ENCODE results near the gene DCAF17. TPM values are rescaled to one million over a fixed set of nuclear protein-coding genes. Genes with fewer than 3 reads are reported as not detected.
"Not testable (repeated sequence)": the region's sequence is repeated elsewhere in the genome, so short reads cannot be mapped to it uniquely, and the experiment has no call there.

Gene DCAF17
- total RNA-seq, 2 donors from 2014 or later: 11.2 to 18.6 TPM

GRCh38 chr2:171404261-171404660, 29.8 kb upstream of the DCAF17 start:
- Mint-ChIP-seq H3K4me3 (peak overlapping the region; percentile 26), H3K27ac (no peak overlapping the region), H3K9me3 (peaks cover 11% of the 10 kb centered on the region), H3K36me3 (ENCODE audit: low read depth) (no peaks in the 10 kb centered on the region), H3K4me1 (peaks cover 43% of the 10 kb centered on the region), H3K27me3 (no peaks in the 10 kb centered on the region)
- ATAC-seq (replicated peaks): peak; percentile 38

- ATAC-seq (replicated peaks): peak; percentile 55
- Mint-ChIP-seq H3K27me3 (no peaks in the 10 kb centered on the region), H3K4me3 (peak overlapping the region; percentile 33), H3K36me3 (ENCODE audit: low read depth) (no peaks in the 10 kb centered on the region), H3K4me1 (peaks cover 47% of the 10 kb centered on the region), H3K9me3 (peaks cover 11% of the 10 kb centered on the region), H3K27ac (peak overlapping the region; percentile 47)
Observed at GRCh38 chr2:171404719-171405118, 29.3 kb upstream of the DCAF17 start.

DNA sequence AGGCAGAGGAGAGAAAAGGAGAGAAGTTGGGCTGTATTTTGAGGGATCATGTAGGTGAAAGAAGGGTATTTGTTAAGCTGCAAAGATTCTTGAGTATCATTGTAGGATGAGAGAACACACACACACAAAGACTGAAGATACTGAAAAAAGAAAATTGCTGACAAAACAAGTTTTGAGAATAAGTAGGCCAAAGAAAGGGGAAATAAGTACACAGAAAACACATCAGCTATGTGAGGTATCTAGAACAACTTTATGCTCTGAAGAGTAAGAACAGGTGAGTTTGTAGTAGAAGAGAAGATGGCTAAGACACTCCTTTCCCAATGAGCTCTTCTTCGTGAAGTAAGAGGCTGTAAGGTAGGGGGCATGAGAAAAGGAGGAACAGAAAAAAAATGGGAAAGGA, 28.5 kb upstream of the DCAF17 start:
- ATAC-seq (replicated peaks): no peak
- H3K27ac Mint-ChIP-seq: peak overlapping the region; percentile 47
- peaks cover 42% of the 10 kb centered on the region for H3K4me1 Mint-ChIP-seq
- peak overlapping the region; percentile 33 for H3K4me3 Mint-ChIP-seq
- no peaks in the 10 kb centered on the region for H3K36me3 Mint-ChIP-seq (ENCODE audit: low read depth)
- H3K27me3 Mint-ChIP-seq: no peaks in the 10 kb centered on the region
- peaks cover 11% of the 10 kb centered on the region for H3K9me3 Mint-ChIP-seq

- peak overlapping the region; percentile 47 for H3K27ac Mint-ChIP-seq
- H3K4me3 Mint-ChIP-seq: peak overlapping the region; percentile 33
- peaks cover 42% of the 10 kb centered on the region for H3K4me1 Mint-ChIP-seq
- H3K9me3 Mint-ChIP-seq: peaks cover 11% of the 10 kb centered on the region
- no peaks in the 10 kb centered on the region for H3K36me3 Mint-ChIP-seq (ENCODE audit: low read depth)
- no peak for ATAC-seq (replicated peaks)
- H3K27me3 Mint-ChIP-seq: no peaks in the 10 kb centered on the region
Observed at GRCh38 chr2:171406044-171406443, 28.0 kb upstream of the DCAF17 start.

- Mint-ChIP-seq H3K27me3 (no peaks in the 10 kb centered on the region), H3K4me1 (peaks cover 42% of the 10 kb centered on the region), H3K4me3 (no peak overlapping the region), H3K27ac (peak overlapping the region; percentile 8), H3K9me3 (peaks cover 5% of the 10 kb centered on the region), H3K36me3 (ENCODE audit: low read depth) (no peaks in the 10 kb centered on the region)
- ATAC-seq (replicated peaks): peak; percentile 46
Observed at GRCh38 chr2:171407030-171407675, 26.9 kb upstream of the DCAF17 start.

DNA sequence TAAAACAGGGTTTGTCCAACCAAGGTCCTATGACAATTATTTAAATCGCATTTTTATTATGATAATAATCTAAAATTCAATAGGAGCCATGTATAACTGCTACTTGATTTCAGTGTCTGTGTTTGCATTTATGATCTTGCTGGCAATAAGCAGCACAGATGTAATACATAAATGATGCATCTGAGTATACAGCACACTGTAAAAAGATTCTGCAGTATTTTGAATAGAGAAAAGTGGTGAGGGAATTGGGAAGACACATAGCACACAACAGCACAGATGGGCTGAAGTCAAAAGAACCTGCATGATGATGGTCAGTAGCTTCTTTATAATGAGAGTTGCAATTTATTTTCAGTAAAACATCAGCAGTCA, 26.4 kb upstream of the DCAF17 start:
- ATAC-seq (replicated peaks): no peak
- H3K4me3 Mint-ChIP-seq: no peak overlapping the region
- peaks cover 5% of the 10 kb centered on the region for H3K9me3 Mint-ChIP-seq
- H3K36me3 Mint-ChIP-seq (ENCODE audit: low read depth): no peaks in the 10 kb centered on the region
- H3K27ac Mint-ChIP-seq: peak overlapping the region; percentile 8
- no peaks in the 10 kb centered on the region for H3K27me3 Mint-ChIP-seq
- H3K4me1 Mint-ChIP-seq: peaks cover 42% of the 10 kb centered on the region

DNA sequence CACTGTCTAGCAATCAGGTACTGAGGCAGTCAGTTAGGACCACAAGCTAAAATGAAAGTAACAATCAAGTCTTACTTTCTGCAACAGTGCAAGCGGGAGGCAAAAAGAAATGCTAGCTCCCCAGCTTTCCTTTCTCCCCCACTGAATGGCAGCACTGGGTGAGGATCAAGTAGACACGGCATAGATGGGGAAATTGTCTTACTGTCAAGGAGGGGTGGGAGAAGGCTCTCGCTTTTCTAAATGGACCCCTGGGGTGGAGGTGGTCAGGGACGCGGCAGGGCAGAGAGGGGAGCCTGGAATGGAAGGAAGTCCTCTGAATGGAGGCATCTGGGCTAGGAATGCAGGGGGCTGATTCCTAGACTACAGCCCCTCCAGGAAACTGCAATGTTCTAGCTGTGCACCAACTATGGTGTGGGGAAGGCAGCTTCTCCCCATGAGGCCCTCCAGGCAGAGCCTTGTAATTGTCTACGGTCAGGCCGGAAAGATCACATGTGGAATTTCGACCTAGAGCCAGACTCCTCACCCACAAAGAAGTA, 24.5 kb upstream of the DCAF17 start:
- no peaks in the 10 kb centered on the region for H3K36me3 Mint-ChIP-seq (ENCODE audit: low read depth)
- peaks cover 5% of the 10 kb centered on the region for H3K9me3 Mint-ChIP-seq
- ATAC-seq (replicated peaks): no peak
- no peaks in the 10 kb centered on the region for H3K27me3 Mint-ChIP-seq
- peaks cover 30% of the 10 kb centered on the region for H3K4me1 Mint-ChIP-seq
- peak overlapping the region; percentile 53 for H3K27ac Mint-ChIP-seq
- H3K4me3 Mint-ChIP-seq: peak overlapping the region; percentile 65

GRCh38 chr2:171410101-171410500, 23.9 kb upstream of the DCAF17 start:
- H3K27ac Mint-ChIP-seq: peak overlapping the region; percentile 49
- H3K4me1 Mint-ChIP-seq: peaks cover 24% of the 10 kb centered on the region
- H3K36me3 Mint-ChIP-seq (ENCODE audit: low read depth): no peaks in the 10 kb centered on the region
- peaks cover under 1% of the 10 kb centered on the region for H3K9me3 Mint-ChIP-seq
- H3K4me3 Mint-ChIP-seq: no peak overlapping the region
- no peak for ATAC-seq (replicated peaks)
- H3K27me3 Mint-ChIP-seq: no peaks in the 10 kb centered on the region

- peak overlapping the region; percentile 49 for H3K27ac Mint-ChIP-seq
- H3K36me3 Mint-ChIP-seq (ENCODE audit: low read depth): no peaks in the 10 kb centered on the region
- no peaks in the 10 kb centered on the region for H3K27me3 Mint-ChIP-seq
- no peaks in the 10 kb centered on the region for H3K9me3 Mint-ChIP-seq
- H3K4me3 Mint-ChIP-seq: no peak overlapping the region
- no peak for ATAC-seq (replicated peaks)
- H3K4me1 Mint-ChIP-seq: peaks cover 19% of the 10 kb centered on the region
Observed at GRCh38 chr2:171410624-171411023, 23.4 kb upstream of the DCAF17 start.

DNA sequence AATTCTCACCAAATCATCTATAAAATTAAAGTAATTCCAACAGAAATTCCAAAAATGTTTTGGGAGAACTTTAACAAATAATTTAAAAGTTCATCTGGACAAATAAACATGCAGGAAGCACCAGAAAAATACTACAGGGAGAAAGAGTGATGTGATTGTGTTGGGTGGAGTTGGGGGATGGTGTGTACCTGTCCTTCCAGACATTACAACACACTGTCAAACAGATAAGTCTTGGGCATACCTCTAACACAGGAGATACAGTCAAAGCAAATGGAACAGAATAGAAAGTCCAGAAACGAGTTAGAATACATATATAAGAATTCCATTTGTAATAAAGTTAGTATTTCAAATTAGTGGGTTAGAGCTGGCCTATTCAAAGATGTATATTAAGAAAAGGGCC, 22.8 kb upstream of the DCAF17 start:
- no peak for ATAC-seq (replicated peaks)
- H3K36me3 Mint-ChIP-seq (ENCODE audit: low read depth): no peaks in the 10 kb centered on the region
- H3K27ac Mint-ChIP-seq: no peak overlapping the region
- no peaks in the 10 kb centered on the region for H3K9me3 Mint-ChIP-seq
- H3K27me3 Mint-ChIP-seq: no peaks in the 10 kb centered on the region
- H3K4me3 Mint-ChIP-seq: no peak overlapping the region
- H3K4me1 Mint-ChIP-seq: peaks cover 20% of the 10 kb centered on the region

GRCh38 chr2:171411791-171412483, 22.1 kb upstream of the DCAF17 start:
- H3K4me1 Mint-ChIP-seq: peaks cover 21% of the 10 kb centered on the region
- H3K4me3 Mint-ChIP-seq: no peak overlapping the region
- no peaks in the 10 kb centered on the region for H3K9me3 Mint-ChIP-seq

DNA sequence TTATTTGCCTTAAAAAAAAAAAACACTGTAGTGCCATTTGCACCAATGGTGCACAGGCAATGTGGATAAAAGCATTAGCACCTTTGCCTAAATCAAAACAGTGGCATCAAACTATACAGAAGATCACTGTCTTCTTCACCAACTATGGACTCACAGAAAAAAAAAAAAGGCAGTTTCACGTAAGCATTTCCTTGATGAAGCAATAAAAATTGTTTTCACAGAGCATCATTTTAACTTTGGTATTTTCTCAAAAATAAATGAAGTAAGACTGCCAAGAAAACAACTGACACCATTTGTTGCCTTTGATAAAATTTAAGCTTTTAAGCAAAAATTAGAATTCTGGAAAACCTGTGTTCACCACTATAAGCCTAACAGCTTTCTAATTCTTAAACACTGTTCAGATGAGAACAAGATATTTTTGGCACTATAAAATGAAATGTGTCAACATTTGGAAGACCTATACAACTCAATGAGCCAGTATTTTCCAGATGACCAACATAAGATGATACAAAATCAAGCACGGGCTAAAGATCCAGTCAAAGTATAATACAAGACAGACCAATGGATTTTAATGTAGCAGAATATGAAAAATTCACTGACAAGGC, 21.4 kb upstream of the DCAF17 start:
- H3K36me3 Mint-ChIP-seq (ENCODE audit: low read depth): no peaks in the 10 kb centered on the region
- H3K4me1 Mint-ChIP-seq: peaks cover 17% of the 10 kb centered on the region
- ATAC-seq (replicated peaks): no peak
- no peaks in the 10 kb centered on the region for H3K9me3 Mint-ChIP-seq
- no peak overlapping the region for H3K27ac Mint-ChIP-seq
- H3K4me3 Mint-ChIP-seq: no peak overlapping the region
- no peaks in the 10 kb centered on the region for H3K27me3 Mint-ChIP-seq

More at GRCh38 chr2:171411791-171412483, 22.1 kb upstream of the DCAF17 start:
- Mint-ChIP-seq H3K27ac (no peak overlapping the region), H3K36me3 (ENCODE audit: low read depth) (no peaks in the 10 kb centered on the region), H3K27me3 (no peaks in the 10 kb centered on the region)
- no peak for ATAC-seq (replicated peaks)

DNA sequence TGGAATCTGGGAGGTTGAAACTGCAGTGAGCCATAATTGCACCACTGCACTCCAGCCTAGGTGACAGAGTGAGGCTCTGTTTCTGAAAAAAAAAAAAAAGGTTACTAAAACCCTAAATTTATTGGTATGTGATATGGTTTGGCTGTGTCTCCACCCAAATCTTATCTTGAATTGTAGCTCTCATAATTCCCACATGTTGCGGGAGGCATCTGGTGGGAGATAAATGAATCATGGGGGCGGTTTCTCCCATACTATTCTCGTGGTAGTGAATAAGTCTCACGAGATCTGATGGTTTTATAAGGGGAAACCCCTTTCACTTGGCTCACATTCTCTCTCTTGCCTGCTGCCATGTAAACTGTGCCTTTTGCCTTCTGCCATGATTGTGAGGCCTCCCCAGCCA, 19.4 kb upstream of the DCAF17 start:
- H3K27me3 Mint-ChIP-seq: not testable (repeated sequence)

DNA sequence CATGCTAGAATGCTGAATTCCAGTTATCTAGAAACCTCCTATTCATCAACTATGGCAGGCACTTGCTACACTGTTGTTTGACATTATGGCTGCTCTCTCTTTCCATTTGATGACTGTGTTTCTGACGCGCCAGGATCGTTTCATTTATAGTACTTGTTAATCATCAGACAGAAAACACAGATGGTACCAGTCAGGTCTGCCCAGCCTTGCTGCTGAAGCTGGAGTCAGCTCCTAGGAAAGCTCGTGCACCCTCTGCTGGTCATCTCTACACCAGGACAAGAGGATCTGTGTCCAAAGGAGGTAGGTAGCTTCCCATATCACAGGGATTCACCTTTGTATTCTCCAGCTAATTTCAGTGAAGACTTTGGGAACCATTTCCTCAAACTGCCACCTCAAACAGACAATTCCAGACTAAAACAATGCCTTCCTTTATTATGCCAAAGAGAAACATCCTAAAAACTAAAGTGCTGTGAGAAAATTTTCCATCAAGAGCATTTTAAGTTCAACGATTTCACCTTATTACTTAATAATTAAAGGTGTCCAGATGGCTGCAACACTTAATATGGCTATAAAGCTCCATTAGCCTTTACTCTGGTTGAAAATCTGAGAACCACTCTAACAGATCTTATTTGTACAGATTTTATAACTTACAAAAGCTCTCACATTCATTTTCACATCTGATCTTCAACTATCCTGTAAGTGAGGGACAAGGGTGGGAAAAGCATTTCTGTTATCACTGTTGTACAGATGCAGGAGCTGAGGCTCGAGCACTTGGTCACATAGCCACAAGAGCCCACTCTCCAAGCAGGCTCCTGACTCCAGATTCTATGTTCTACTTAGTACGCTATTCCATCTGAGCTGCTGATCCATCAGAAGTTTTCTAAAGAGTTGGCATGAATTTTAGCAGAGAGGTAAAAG, 17.8 kb upstream of the DCAF17 start:
- H3K4me3 Mint-ChIP-seq: peak overlapping the region; percentile 53

More for the DNA sequence above, 19.4 kb upstream of the DCAF17 start:
- Mint-ChIP-seq H3K4me1 (peaks cover 15% of the 10 kb centered on the region), H3K4me3 (peak overlapping the region; percentile 23)
- H3K36me3 Mint-ChIP-seq (ENCODE audit: low read depth); H3K9me3 Mint-ChIP-seq; H3K27ac Mint-ChIP-seq: not testable (repeated sequence)
- peak; percentile 9 for ATAC-seq (replicated peaks)

More for the DNA sequence above, 17.8 kb upstream of the DCAF17 start:
- no peaks in the 10 kb centered on the region for H3K27me3 Mint-ChIP-seq
- H3K4me1 Mint-ChIP-seq: peaks cover 24% of the 10 kb centered on the region
- no peaks in the 10 kb centered on the region for H3K36me3 Mint-ChIP-seq (ENCODE audit: low read depth)
- ATAC-seq (replicated peaks): peak; percentile 98
- peak overlapping the region; percentile 86 for H3K27ac Mint-ChIP-seq
- no peaks in the 10 kb centered on the region for H3K9me3 Mint-ChIP-seq
